GM23248 (cell line): ENCODE results near the gene ITPRID2.

Experiments used
- EZH2 ChIP-seq: fragments of 200-600 bp; sonication (generic); IDR thresholded peaks from 2 replicates; pipeline ENCODE4 v1.6.1; 2018; ENCODE audit warnings: antibody characterized with exemption, mild to moderate bottlenecking; ENCODE audit not compliant: insufficient read depth, poor library complexity, severe bottlenecking
- EZH2phosphoT487 ChIP-seq: fragments of 200-600 bp; sonication (generic); IDR thresholded peaks from 2 replicates; pipeline ENCODE4 v1.6.1; 2018; ENCODE audit warnings: antibody characterized with exemption, moderate library complexity, mild to moderate bottlenecking, low read depth; ENCODE audit not compliant: insufficient read depth

GRCh38 chr2:181907057-181907456 lies 15.5 kb downstream of the ITPRID2 start:
- TF ChIP-seq EZH2 (no peak), EZH2phosphoT487 (no peak)
